GM12874 (cell line): ENCODE data around the gene SIRT3.

ENCODE experiments used
- CTCF ChIP-seq: IDR thresholded peaks from 2 replicates; pipeline ENCODE4 v1.5.1; 2011; ENCODE audit warnings: low read depth, mild to moderate bottlenecking, control low read depth, low read length, moderate library complexity; ENCODE audit not compliant: insufficient read depth

SIRT3 gene

DNA sequence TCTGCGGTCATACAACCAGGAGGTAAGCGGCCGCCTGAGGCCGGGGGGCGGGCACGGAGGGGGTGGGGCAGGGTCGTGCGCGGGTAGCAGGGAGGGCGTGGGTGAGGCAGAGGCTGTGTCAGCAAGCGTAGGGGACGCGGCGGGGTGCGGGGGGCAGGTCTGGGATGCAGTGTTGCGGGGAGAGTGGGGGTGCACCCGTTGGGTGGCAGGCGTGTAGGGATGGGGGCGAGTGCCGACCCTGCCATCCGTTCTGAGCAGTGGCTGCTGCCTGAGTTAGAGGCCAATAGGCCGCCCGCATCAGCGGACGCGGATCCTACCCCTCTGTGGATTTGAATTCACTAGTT, 27.3 kb downstream of the SIRT3 start:
- TF ChIP-seq CTCF, result no peak

DNA sequence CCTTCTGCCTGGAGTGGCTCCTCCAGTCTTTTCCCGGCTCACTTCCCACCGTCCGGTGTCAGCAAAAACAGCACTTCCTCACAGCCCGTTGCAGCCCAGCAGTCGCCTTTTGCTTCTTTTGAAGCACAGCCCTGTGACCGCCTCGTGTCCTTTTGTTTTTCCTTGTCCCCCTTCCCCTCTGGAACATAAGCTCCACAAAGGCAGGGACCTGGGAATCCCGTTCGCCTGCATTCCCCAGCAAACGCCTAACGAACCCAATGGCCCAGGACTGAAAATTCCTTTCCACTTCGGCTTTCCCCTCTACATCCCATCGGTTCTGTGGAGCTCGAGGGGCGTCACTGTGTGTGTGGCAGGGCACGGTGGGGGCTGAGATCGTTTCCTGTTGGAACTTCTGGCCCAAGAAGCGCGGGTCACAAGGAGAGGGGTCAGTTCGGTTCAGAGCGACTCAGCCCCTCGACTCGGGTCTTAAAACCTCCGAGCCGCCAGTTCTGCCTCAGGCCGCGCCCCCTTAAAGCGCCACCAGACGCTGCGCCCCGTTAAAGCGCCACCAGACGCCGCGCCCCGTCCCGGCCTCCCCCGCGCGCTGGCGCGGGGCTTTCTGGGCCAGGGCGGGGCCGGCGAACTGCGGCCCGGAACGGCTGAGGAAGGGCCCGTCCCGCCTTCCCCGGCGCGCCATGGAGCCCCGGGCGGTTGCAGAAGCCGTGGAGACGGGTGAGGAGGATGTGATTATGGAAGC, 27.8 kb downstream of the SIRT3 start:
- TF ChIP-seq CTCF, result no peak

- no peak for TF ChIP-seq CTCF
Measured at GRCh38 chr11:207863-208180, 28.3 kb downstream of the SIRT3 start.

DNA sequence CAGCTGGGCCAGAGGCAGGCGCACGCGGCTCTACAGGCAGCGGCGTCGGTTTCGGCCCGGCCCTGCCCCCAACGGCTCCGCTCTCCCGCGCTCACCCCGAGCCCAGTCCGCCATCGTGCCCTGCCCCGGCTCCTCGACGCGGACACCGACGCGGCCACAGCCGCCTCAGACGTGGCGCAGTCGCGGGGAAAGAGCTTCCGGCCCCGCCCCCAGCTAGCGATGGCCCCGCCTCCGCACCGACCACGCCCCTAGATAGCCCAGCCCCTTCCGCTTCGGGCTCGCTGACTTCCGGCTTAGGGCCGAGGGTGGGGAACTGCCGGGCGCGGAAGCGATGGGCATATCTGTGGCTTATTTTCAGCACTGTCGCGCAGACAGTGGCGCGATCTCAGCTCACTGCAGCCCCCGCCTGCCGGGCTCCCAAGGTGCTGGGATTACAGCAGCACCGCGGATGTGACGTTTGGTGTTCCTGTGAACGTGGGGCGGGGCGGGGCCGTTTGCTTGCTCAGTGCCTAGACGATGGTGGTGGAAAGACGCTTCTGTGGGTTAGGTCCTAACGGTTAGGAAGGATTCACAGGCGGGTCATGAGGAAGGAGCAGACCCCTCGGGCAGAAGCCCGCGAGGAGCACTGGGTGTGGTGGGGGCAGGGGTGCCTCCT, 28.8 kb downstream of the SIRT3 start, which contains the start of the genes BET1L and RIC8A:
BET1L (minus strand) TSS at position 192 of the 655 bp plus-strand sequence; CDS start at position 114, 78 bp downstream.
RIC8A (plus strand) TSS at position 501 of the 655 bp plus-strand sequence. CDS start 1,147 bp downstream, outside the sequence.
- TF ChIP-seq CTCF, result no peak

- TF ChIP-seq CTCF, result no peak
Measured at GRCh38 chr11:206526-207207, 29.5 kb downstream of the SIRT3 start.

DNA sequence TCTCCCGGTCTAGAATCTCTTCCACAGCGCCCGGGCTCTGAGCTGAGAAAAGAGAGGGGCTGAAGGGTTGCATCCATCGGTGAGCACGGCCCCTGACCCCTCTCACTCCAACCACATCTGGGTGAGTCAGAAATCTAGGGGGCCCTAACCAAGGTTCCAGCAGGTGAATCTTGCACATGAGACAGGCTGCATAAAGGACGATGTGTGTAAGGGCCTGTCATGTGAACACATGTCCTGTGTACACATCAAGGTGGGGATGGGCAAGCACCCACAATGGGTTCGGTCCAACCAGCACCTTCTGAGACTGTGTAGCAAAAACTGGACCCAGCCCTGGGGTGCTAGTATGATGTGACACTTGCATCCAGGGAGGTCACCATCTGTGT, 30.1 kb downstream of the SIRT3 start:
- TF ChIP-seq CTCF, result no peak

DNA sequence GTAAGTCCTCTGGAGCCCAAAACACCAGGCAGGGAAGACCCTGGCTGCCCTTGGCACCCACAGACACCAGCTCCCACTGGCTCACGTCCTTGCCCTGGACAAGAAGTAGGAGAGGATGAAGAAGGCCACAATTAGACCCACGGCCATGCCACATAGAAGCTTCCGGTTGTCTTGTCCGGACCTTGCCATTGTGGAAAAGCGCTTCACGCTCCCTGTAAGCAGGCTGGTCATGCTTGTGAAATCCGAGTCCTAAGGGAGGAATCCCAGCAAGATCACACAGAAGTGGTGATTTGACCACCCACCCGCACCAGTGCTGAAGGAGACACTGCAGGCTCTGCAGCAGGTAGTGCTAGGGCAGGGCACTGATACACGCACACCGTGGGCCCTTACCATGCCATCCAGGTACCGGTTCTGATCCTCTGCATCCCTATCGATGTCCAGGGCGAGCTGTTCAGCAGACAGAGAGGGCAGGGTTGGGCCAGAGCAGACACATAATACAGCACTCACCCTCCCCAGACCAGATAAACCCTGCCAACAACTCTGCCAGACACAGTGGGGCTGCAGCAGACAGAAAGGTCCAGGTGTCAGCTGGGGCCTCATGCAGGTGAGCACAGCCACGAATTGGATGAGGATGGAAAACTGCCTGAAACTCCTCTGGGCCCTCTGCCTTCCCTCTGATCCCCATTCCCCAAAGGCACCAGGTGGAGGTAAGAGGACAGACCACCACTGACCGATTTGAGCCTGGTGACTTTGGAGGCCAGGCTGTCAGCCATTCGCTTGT, 30.7 kb downstream of the SIRT3 start:
- no peak for TF ChIP-seq CTCF
